ENCODE data around the gene PDZD4.

DNA sequence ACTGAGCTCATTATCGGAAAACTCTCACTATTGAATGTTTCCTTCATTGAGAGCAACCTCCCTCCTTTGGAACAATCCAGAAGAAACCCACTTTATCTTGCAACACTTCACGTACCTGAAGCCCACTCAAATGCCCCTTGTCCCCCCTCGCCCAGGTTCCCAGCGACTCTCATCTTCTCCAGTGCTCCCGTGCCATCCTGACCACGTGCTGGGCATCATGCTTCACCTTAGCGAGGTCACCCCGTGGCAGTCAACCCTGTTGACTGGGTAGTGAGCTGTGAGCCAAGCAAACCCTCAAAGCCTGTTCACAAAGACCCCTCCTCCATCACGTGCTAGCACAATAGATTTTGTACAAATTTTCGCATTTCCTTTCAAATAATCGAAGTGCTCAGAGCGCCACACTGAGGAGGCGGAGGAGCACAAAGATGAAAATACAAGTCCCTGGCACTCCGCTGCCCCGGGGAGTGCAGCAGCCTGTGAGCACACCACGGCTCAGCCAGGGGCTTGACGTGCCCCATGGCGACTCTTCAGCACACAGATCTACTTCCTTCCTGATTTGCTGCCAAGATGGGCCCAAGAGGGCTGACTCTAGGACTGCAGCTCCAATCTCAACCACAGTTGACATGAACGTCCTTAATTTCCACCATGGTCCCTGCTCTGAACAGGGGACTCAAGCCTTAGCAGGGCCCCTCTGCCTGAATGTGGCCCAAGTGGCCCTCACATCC is 15.6 kb downstream of the PDZD4 start:
- no peak for TF ChIP-seq POLR2A (IDR thresholded peaks at IDR 0.05; ENCODE audit: low read length)
- no peak for TF ChIP-seq GATA1 (IDR thresholded peaks at IDR 0.05; ENCODE audit: low read depth, low read length)

Measured in erythroblast (primary cell).